Measurements from ENCODE around the gene SSX5.
"Not testable (repeated sequence)": the region's sequence is repeated elsewhere in the genome, so short reads cannot be mapped to it uniquely, and the experiment has no call there.

Gene SSX5

GRCh38 chrX:48156014-48156413 lies 40.6 kb downstream of the SSX5 start:
- Histone ChIP-seq H3K36me3 (no peaks in the 10 kb centered on the region), H3K9me3 (no peaks in the 10 kb centered on the region), H3K4me3 (ENCODE audit: low read depth, low read length) (no peak overlapping the region), H3K4me1 (no peaks in the 10 kb centered on the region), H3K27me3 (no peaks in the 10 kb centered on the region)
- TF ChIP-seq, protein P1, sequence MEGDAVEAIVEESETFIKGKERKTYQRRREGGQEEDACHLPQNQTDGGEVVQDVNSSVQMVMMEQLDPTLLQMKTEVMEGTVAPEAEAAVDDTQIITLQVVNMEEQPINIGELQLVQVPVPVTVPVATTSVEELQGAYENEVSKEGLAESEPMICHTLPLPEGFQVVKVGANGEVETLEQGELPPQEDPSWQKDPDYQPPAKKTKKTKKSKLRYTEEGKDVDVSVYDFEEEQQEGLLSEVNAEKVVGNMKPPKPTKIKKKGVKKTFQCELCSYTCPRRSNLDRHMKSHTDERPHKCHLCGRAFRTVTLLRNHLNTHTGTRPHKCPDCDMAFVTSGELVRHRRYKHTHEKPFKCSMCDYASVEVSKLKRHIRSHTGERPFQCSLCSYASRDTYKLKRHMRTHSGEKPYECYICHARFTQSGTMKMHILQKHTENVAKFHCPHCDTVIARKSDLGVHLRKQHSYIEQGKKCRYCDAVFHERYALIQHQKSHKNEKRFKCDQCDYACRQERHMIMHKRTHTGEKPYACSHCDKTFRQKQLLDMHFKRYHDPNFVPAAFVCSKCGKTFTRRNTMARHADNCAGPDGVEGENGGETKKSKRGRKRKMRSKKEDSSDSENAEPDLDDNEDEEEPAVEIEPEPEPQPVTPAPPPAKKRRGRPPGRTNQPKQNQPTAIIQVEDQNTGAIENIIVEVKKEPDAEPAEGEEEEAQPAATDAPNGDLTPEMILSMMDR (IDR thresholded peaks at IDR 0.05; ENCODE audit: low read depth, low read length): no peak
- no peak for DNase-seq

DNA sequence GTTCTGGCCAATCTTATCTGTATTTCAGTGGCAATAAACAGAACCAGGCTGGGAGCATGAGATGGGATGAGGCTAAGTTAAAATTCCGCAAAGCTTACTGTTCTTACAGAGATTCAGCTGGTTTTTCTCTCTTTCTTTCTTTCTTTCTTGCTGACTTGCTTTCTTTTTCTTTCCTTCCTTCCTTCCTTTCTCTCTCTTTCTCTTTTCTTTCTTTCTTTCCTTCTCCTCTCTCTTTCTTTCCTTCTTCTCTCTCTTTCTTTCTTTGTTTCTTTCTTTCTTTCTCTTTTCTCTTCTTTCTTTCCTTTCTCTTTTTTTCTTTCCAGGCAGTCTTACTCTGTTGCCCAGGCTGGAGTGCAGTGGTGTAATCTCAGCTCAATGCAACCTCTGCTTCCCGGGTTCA lies 41.8 kb downstream of the SSX5 start:
- TF ChIP-seq, protein P1 (IDR thresholded peaks at IDR 0.05; ENCODE audit: low read depth, low read length): no peak
- Histone ChIP-seq H3K9me3 (no peaks in the 10 kb centered on the region), H3K36me3 (no peaks in the 10 kb centered on the region), H3K4me3 (ENCODE audit: low read depth, low read length) (no peak overlapping the region), H3K27me3 (no peaks in the 10 kb centered on the region), H3K4me1 (no peaks in the 10 kb centered on the region)
- DNase-seq: no peak

- H3K36me3 ChIP-seq: no peaks in the 10 kb centered on the region
- H3K4me1 ChIP-seq: no peaks in the 10 kb centered on the region
- no peak for DNase-seq
- no peaks in the 10 kb centered on the region for H3K9me3 ChIP-seq
- TF ChIP-seq, protein P1 (IDR thresholded peaks at IDR 0.05; ENCODE audit: low read depth, low read length): no peak
- H3K4me3 ChIP-seq (ENCODE audit: low read depth, low read length): no peak overlapping the region
- no peaks in the 10 kb centered on the region for H3K27me3 ChIP-seq
Observed at GRCh38 chrX:48153769-48154168, 42.8 kb downstream of the SSX5 start.

- H3K27me3 ChIP-seq; H3K9me3 ChIP-seq; H3K4me1 ChIP-seq; H3K4me3 ChIP-seq (ENCODE audit: low read depth, low read length); H3K36me3 ChIP-seq; DNase-seq: not testable (repeated sequence)
Observed at GRCh38 chrX:48142697-48143096, 53.9 kb downstream of the SSX5 start.

DNA sequence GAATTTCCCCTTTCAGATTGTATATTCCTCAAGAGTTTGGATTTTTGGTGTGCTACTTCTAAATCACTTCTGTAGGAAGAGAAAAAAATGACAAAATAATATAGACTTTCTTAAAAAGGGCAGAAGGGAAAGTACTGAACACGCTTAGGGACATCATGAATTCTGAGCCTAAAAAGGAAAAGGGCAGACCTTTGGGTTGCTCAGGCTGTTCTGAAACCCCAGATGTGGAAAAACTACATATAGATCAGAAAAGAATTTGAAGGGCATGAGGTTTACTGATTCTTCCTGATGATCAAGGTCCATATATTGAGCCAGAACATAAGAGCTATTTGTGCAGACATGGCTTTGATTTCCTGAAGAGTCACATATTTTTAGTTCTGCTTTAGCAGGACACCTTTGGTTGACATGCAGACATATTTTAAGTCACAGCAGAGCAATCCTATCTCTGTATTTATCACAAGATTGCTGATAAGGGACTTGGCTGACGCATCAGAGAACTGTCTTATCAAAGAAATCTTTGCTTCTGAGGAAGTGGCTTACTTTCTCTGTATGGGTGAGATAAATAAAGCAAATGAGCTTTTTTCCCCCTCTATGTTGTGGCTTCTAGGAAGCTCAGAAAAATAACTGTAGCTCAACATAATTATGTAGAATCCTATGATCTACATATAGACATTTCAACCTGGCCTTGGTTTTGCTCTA lies 54.6 kb downstream of the SSX5 start:
- H3K27me3 ChIP-seq; H3K4me1 ChIP-seq; H3K4me3 ChIP-seq (ENCODE audit: low read depth, low read length); H3K36me3 ChIP-seq; DNase-seq; H3K9me3 ChIP-seq: not testable (repeated sequence)

DNA sequence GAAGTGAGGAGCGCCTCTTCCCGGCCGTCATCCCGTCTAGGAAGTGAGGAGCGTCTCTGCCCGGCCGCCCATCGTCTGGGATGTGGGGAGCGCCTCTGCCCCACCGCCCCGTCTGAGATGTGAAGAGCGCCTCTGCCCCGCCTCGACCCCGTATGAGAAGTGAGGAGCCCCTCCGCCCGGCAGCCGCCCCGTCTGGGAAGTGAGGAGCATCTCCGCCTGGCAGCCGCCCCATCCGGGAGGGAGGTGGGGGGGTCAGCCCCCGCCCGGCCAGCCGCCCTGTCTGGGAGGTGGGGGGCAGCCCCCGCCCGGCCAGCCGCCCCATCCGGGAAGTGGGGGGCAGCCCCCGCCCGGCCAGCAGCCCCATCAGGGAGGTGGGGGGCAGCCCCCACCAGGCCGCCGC lies 57.5 kb downstream of the SSX5 start:
- not testable (repeated sequence) for H3K36me3 ChIP-seq; H3K27me3 ChIP-seq; H3K4me3 ChIP-seq (ENCODE audit: low read depth, low read length); H3K4me1 ChIP-seq; H3K9me3 ChIP-seq; DNase-seq
